GM19035 (cell line): Measurements from ENCODE around the gene CA4.
"Not testable (repeated sequence)": the region's sequence is repeated elsewhere in the genome, so short reads cannot be mapped to it uniquely, and the experiment has no call there.

Source experiments
- ATAC-seq: cut with Tn5 transposase; IDR thresholded peaks from one replicate; pipeline ENCODE4 v1.9.1; 2021; ENCODE audit not compliant: unreplicated experiment

CA4 gene

DNA sequence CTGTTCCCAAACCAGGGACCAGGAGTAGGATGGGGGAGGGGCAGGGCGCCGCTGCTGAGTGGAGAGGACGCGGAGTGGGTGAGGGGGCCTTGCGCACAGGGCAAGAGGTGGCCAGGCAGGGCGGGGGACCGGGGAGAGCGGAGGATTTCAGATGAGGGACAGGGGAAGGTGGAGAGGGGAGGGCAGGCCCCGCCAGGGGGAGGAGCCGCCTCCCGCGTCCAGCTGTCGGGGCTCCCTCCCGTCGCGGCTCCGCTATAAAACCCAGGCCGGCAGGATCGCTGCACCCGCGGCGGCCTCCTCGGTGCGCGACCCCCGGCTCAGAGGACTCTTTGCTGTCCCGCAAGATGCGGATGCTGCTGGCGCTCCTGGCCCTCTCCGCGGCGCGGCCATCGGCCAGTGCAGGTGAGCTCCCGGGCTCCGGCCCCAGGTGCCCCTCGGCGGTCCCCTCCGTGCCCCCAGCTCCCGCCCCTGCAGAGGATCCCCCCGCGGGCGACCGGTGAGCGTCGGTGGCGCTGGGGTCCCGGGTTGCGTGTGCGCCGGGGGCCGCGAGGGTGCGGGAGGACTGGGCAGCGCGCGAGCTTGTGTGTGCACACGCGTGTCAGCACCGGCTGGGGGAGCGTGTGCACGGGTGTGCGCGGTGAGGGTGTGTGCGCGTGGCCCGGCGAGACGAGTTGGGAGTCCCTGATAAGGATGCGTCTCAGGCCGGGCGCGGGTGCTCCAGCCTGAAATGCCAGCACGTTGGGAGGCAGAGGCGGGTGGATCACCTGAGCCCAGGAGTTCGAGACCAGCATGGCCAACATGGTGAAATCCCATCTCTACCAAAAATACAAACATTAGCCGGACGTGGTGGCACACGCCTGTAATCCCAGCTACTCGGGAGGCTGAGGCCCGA is at the start of gene CA4:
CA4 (plus strand) TSS at position 283 of the 892 bp plus-strand sequence; CDS start at position 345, 62 bp downstream.
- no peak for ATAC-seq

GRCh38 chr17:60100577-60100976 is 49.2 kb upstream of the CA4 start:
- not testable (repeated sequence) for ATAC-seq

DNA sequence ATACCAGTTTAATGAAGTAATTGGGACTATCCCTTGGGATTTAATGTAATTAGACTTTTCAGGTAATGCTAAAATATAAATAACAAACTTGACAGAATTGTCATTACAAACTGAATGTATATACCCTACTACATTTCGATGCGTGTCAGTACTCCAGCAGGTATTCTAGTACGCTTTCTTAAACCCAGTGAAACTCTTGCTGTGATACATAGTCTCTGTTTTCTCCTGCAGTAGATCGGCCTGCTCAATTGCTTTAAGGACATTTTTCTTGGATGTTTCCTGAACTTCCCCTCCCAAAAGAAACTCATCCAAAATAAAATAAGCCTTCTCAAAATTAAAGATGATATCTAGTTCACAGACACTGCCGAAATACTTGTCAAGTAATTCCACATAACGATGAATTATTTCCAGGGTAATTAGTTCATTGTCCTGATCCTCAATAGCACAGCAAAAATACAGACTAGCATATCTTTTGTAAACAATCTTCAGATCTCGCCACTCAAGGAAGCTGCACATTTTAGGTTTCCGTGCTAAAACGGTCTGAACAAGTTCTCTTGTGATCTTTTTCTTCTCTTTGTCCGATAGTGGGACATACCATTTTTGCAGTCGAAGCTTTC is 47.6 kb upstream of the CA4 start:
- ATAC-seq = peak; percentile 10

DNA sequence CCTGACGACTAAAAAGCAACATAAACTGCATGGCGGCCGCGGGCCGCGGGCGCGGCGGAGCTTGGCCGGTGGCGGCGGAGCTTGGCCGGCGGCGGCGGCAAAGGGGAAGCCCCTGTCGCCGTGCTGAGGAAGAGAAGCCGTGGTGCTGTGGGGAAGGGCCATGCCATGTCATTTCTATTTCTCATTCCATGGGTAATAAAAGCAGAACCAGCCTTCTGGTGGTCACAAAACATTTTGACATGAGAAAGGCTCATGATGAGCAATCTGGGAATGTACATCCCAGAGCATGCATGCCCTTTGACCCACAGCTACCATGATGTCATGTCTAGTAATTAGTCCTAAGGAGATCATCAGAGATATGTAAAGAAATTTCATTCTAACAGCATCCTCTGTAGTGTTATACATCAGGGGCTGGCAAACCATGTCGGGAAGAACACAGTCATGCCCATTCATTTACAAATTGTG is 47.1 kb upstream of the CA4 start:
- ATAC-seq = peak; percentile 64

- ATAC-seq = no peak
These were observed 45.8 kb upstream of the CA4 start for GRCh38 chr17:60103957-60104356.

DNA sequence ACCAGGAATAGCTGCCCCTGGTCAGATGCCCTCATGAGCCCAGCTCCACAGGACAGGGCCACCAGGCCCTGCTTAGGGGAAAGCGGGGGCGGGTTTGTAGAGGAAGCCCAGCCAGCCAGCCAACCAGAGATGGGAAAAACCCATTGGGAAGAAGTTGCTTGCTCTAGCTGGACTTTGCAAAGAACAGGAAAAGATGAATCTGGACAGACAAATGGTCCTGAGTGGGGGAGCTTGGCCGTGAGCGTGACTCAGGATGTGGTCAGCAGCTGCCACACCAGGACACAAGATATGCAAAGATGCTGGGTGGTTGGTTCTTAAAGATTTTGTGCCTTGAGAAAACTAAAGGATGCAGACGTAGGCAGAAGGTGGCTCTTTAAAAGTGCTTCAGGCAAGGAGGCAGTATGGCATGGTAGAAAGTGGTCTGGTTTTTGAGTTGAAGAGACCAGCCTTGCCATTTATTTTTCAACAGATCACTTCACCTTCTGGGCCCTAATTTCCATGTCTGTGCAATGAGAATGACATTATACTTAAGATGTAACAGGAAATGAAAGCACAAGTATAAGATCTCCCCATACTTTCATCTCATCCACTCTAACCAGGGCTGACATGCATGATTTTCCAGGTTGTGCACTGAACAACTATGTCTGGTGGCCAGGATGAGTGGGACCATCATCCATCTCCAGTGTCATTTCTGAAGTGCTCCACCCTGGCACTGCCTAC is 43.3 kb upstream of the CA4 start:
- ATAC-seq = no peak

DNA sequence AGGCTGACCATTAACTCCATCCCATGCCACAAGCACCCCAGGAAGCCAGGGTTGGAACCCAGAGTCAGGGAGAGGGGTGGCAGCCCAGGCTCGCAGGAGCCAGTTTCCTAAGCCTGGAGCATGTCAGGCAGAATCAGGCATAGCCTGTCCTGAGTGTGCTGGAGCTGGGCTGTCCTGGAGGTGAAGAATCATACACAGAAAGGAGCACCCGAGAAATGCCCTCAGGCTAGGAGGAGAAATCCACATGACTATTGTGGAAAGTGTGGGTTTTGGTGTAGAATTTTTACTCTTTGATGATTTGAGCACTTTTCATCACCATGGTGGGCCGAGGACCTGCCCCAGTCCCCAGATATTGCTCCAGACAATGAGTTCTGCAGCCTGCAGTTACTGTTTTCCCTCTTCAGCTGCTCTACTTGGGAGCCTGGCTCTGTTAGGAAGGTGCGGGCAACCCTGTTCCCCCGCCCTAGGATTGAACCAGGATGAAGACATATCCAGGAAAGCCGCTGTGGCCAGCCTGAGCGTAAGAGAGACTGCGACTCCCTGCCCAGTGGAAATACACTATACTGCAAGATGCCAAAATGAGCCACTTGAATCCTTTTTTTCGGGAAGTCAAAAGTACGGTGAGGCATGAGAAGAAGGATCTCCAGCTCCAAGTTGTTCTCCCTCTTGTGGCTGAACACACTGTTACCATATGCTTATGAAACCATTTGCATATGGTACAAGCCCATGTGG is 42.1 kb upstream of the CA4 start:
- ATAC-seq = no peak

DNA sequence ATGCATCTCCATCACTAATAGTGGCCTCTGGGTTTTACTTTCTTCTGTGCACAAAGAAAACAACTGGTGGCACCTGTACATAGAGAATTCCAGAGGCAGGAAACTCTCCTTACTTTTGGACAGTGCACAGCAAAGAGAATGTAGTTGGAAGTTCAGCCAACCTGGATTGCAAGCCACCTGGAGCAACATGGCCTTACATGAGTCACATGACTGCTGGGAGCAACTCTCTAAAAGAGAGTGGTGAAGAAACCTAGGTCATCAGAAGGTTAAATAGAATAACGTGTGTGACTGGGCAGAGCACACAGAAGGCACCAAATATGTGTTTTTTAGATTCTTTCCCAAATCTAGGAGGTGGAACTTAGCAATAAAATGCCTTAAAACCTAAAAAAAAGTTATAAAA is 41.5 kb upstream of the CA4 start:
- ATAC-seq = not testable (repeated sequence)

GRCh38 chr17:60108712-60109111 is 41.1 kb upstream of the CA4 start:
- no peak for ATAC-seq

DNA sequence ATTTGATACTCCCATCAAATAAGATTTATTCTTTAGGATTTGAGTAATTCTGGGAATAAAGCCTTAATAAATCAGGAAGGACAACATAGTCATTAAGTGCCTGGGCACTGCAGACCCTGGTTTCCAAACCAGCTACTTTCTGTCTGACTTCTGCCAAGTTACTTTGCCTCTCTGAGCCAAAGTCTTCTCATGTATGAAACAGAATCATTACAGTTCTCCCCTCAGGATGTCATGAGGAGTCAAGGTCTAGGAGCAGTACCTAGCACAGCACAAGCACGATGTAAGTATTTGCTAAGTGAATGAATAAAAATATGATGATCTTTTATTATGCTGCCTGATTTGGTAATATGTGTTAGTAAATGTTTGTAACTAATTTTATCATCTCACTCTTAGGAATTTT is 40.6 kb upstream of the CA4 start:
- ATAC-seq = no peak

- no peak for ATAC-seq
These were observed 39.2 kb upstream of the CA4 start for GRCh38 chr17:60110586-60110985.

GRCh38 chr17:60111661-60112060 is 38.1 kb upstream of the CA4 start:
- not testable (repeated sequence) for ATAC-seq

GRCh38 chr17:60115364-60115763 is 34.4 kb upstream of the CA4 start:
- ATAC-seq = not testable (repeated sequence)

- not testable (repeated sequence) for ATAC-seq
These were observed 33.6 kb upstream of the CA4 start for GRCh38 chr17:60116196-60116595.

DNA sequence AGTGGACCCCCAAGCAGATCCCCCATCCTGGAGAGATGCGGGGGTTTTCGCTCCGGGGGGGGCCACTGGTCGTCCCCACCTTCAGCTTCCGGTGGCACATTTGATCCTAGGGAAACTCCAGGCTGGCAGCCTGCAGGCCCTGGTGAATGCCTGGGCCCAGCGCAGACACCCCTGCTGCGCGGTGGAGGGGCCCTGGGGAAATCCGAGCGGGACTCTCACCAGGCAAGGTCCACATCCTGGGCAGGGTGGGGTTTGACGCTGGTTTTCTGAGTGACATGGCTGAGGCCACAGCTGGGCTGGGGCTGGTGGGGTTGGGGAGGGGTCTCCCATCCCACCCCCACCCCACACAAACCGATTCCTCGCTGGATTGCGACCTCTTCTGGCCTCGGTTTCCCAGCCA is 30.6 kb upstream of the CA4 start:
- ATAC-seq = not testable (repeated sequence)

DNA sequence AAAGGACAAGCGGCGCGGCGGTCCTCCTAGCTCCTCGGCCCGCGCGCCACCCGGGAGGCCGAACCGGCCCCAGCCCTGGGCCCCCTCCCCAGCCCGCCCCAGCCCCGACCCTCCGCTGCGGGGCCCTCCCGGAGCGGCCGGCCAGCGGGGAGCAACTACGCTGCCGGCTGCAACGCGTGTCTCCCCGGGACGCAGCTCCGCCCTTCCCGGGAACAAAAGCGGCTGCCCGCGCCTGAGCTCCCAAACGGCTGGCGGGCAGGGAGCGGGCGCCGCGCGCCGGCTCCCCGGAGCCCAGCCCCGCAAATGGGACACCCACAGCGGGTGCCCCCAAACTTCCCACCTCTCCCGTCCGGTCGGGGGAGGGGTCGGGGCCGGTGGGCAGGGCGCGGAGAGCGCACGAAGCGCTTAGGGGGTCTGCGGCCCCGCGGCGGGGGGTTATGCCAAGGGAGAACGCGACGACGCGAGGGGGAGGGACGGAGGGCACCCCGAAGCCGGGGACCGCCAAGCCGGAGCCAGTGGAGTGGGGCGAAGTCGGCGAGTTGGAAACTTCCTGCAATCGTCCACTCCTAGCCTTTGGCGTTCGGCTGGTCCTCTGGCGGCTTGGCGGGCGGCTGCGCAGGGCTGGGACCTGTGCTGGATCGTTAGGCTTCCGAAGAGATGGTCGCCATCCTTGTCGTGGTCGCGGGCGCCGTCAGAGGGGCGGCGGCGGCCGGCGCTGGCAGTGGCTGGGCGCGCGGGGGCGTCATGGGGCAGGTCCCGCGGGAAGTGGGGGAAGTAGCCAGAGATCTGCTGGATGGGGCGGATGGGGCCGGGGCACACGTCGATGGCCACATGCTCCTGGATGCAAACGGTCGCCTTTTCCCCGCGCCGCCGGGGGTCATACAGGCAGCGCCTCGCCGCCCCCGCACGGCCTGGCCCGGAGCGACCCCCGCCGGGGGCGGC is 29.7 kb upstream of the CA4 start:
- not testable (repeated sequence) for ATAC-seq

DNA sequence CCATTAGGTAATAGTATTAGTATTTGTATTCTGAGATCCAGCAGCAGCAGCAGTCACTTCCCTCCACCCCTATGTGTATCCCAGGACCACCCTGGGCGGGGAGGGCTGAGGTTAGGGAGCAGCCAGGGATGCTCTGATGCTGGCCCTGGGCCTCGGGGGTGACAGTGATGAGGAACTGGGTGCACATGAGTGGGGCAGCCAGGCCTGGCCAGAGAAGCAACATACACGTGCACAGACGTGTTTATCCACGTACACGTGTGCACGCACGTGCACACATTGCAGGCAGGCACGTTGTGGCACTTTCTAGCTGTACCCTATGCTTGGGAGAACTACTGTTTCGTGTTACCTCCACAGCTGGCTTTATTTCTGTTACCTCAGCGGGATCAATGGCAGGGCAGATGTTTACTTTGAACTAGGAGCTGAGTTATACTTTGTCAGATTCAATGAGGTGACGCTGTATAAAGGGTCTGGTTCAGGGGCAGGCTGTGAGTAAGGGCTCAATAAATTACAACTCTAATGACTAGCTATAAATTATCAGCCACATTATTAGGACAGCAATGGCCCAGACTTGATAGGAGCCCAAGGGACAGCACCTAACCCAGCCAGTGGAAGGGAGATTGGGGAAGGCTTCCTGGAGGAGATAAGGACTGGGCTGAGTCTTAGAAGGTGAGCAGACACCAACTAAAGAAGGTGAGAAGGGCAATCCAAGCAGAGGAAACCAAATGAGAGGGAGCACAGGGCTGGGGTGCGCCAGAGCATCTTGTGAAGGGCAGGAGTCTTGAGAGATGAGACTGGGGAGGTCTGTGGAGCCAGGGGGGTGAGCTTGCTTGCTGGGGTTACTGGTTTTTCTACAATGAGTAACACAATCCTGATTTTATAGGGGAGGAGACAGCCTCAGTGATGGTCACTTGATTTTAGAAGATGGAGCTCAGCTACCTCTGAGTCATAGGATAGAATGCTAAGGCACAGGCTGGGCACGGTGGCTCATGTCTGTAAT is 22.4 kb upstream of the CA4 start:
- no peak for ATAC-seq

GRCh38 chr17:60128171-60128859 is 21.5 kb upstream of the CA4 start:
- no peak for ATAC-seq
